Lung (tissue), 12 donors: ENCODE measurements around the gene RABGEF1. TPM values are rescaled to one million over a fixed set of nuclear protein-coding genes. Genes with fewer than 3 reads are reported as not detected.
"Not testable (repeated sequence)": the region's sequence is repeated elsewhere in the genome, so short reads cannot be mapped to it uniquely, and the experiment has no call there.

Experiments used
- ATAC-seq: fragments of 200-7000 bp; cut with Tn5 transposase; one replicate; pipeline ENCODE4 v1.9.1; 2020; ENCODE audit warnings: moderate number of reproducible peaks; ENCODE audit not compliant: insufficient read depth, low FRiP score
- DNase-seq, 3 donors: peaks; one replicate each; pipeline ENCODE4 v3.0.0-alpha.2; 2013 to 2017
- H3K27ac ChIP-seq, 2 donors: one replicate each; pipeline ENCODE4 v1.5.1; 2013; ENCODE audit warnings: mild to moderate bottlenecking in 2 of 2, moderate library complexity in 2 of 2, control low read depth in 1 of 2, inconsistent platforms in 1 of 2, low read depth in 1 of 2, low read length in 1 of 2
- H3K27me3 ChIP-seq, 3 donors: one replicate each; pipeline ENCODE4 v1.5.1; 2013; ENCODE audit warnings: low read length in 2 of 3; ENCODE audit not compliant: control insufficient read depth in 3 of 3, insufficient read depth in 3 of 3
- H3K36me3 ChIP-seq, 4 donors: one replicate each; pipeline ENCODE4 v1.5.1; 2013; ENCODE audit warnings: low read length in 4 of 4, mild to moderate bottlenecking in 1 of 4, moderate library complexity in 1 of 4; ENCODE audit not compliant: control insufficient read depth in 4 of 4, insufficient read depth in 4 of 4
- H3K4me1 ChIP-seq, 5 donors: one replicate each; pipeline ENCODE4 v1.5.1; 2013; ENCODE audit warnings: low read length in 5 of 5, mild to moderate bottlenecking in 2 of 5, moderate library complexity in 1 of 5; ENCODE audit not compliant: control insufficient read depth in 5 of 5, insufficient read depth in 5 of 5
- H3K4me3 ChIP-seq: one replicate; pipeline ENCODE4 v1.5.1; 2013; ENCODE audit warnings: mild to moderate bottlenecking, control low read depth, moderate library complexity
- H3K9ac ChIP-seq, 2 donors: one replicate each; pipeline ENCODE4 v1.5.1; 2013; ENCODE audit warnings: low read length in 2 of 2, control low read depth in 1 of 2; ENCODE audit not compliant: insufficient read depth in 1 of 2
- H3K9me3 ChIP-seq, 4 donors: one replicate each; pipeline ENCODE4 v1.5.1; 2013; ENCODE audit warnings: low read length in 3 of 4, mild to moderate bottlenecking in 1 of 4, moderate library complexity in 1 of 4; ENCODE audit not compliant: control insufficient read depth in 4 of 4, insufficient read depth in 3 of 4
- CTCF ChIP-seq: IDR thresholded peaks from 2 replicates; pipeline ENCODE4 v1.5.1; 2012; ENCODE audit warnings: mild to moderate bottlenecking; ENCODE audit errors: control extremely low read depth, extremely low read depth
- WGBS, 2 donors: extraction: QIAGEN DNeasy Blood & Tissue Kit; methylation state at CpG; one replicate each; pipeline ENCODE4 v1.1.7; 2013; 5-methylcytosine and 5-hydroxymethylcytosine counted together
- polyA plus RNA-seq, 2 donors: library from polyadenylated mRNA; stranded (reverse); fragments of 200-250 nt; gene quantifications; one replicate each; pipeline ENCODE4 v1.2.1, GENCODE V29; 2013
- total RNA-seq, 2 donors: library from RNA; depleted of rRNA in 1 of 2; stranded (reverse); fragments of >200 nt in 1 of 2; gene quantifications; one replicate each; pipeline ENCODE4 v1.2.1, GENCODE V29; 2014 to 2021
- donor health status: control.
- donor health status: control.
- donor health status: Bipolar disorder and iron deficiency.
- donor health status: healthy.
- donor health status: DM: yes; HTN: yes; CAD: no.

The RABGEF1 gene
- total and polyA plus RNA-seq, 4 donors: 9.3 to 27.3 (median 18.9) TPM

- TF ChIP-seq CTCF: no peak
- DNase-seq: no peak
- H3K27ac ChIP-seq: no peak overlapping the region
- H3K36me3 ChIP-seq: peaks cover 0 to 19% (median 17%) of the 10 kb centered on the region in 4 donors
- H3K27me3 ChIP-seq: no peaks in the 10 kb centered on the region
- no peak overlapping the region for H3K4me3 ChIP-seq
- no peak for ATAC-seq
- no peak overlapping the region for H3K9ac ChIP-seq
- 89 to 93% methylated on average over 9 of the region's 9 CpGs for WGBS, 2 donors
- peaks cover 0 to 4% (median 0%) of the 10 kb centered on the region in 5 donors for H3K4me1 ChIP-seq
- H3K9me3 ChIP-seq: no peaks in the 10 kb centered on the region
Measured at GRCh38 chr7:66771795-66772194, 31.3 kb downstream of the RABGEF1 start.

GRCh38 chr7:66773744-66774143 lies 33.2 kb downstream of the RABGEF1 start:
- not testable (repeated sequence) for H3K9me3 ChIP-seq, H3K4me1 ChIP-seq, H3K27me3 ChIP-seq, H3K27ac ChIP-seq, H3K9ac ChIP-seq, H3K4me3 ChIP-seq, DNase-seq, ATAC-seq
- H3K36me3 ChIP-seq: peaks cover 0 to 26% (median 17%) of the 10 kb centered on the region in 4 donors
- WGBS, 2 donors: 95 to 96% methylated on average over 4 of the region's 4 CpGs

GRCh38 chr7:66776383-66776782 lies 35.9 kb downstream of the RABGEF1 start:
- not testable (repeated sequence) for H3K9me3 ChIP-seq, H3K4me3 ChIP-seq, DNase-seq, ATAC-seq, H3K4me1 ChIP-seq, H3K27ac ChIP-seq, H3K27me3 ChIP-seq, H3K9ac ChIP-seq
- 95 to 99% methylated on average over 5 of the region's 5 CpGs for WGBS, 2 donors
- H3K36me3 ChIP-seq: peaks cover 0 to 26% (median 18%) of the 10 kb centered on the region in 4 donors

DNA sequence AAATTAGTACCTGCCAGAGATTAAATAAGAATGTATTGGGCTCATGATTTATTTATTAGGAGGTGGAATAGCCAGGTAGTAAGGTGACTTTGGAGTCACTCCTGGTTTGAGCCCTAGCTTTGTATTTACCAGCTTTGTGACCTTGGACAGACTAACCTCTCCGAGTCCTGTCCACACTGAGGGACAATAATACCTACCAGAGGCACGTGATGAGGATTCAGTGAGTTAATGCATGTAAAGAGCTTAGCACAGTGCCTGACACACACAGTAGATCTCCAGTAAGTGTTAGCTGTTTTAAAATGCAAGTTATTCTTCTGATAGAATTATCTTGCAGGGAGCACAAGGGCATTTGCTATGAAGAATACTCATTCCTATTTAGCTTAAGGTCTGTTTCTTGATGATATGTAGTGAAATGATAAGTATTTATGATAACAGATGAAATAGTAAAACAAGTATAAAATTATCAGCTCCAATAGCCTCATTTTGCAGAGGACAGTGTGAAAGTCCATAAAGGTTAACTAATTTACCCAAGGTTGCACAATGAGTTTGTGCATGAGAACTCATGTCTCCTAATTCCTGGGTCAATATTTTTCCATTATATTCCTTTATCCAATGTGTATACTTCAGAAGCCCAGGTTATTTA lies 36.4 kb downstream of the RABGEF1 start:
- Histone ChIP-seq H3K4me1 (peaks cover 0 to 6% (median 0%) of the 10 kb centered on the region in 5 donors), H3K27ac (no peak overlapping the region), H3K9ac (no peak overlapping the region), H3K9me3 (no peaks in the 10 kb centered on the region), H3K27me3 (no peaks in the 10 kb centered on the region), H3K4me3 (no peak overlapping the region), H3K36me3 (peaks cover 0 to 29% (median 20%) of the 10 kb centered on the region in 4 donors)
- TF ChIP-seq CTCF: no peak
- WGBS, 2 donors: 98% methylated on average over 2 of the region's 2 CpGs
- ATAC-seq (no peak), DNase-seq (no peak)
